Measurements from ENCODE around the gene CUX1. TPM values are rescaled to one million over a fixed set of nuclear protein-coding genes. Genes with fewer than 3 reads are reported as not detected.

CUX1 gene
- total and polyA plus RNA-seq, 2 of the 13 experiments (the other 11 are each of a cell fraction or from before 2014, with no cell fraction given): 13.7 to 14.9 TPM

GRCh38 chr7:102095321-102096011 is 278.0 kb downstream of the CUX1 start (continued):
- TF ChIP-seq KIAA2018 (CRISPR knock-in tag; IDR thresholded peaks at IDR 0.05; ENCODE audit: borderline replicate concordance): no peak

GRCh38 chr7:102096012-102096332 is 278.5 kb downstream of the CUX1 start:
- peaks cover 3 to 19% of the 10 kb centered on the region in 2 experiments; a peak in 4 of 5 replicates for H3K36me3 ChIP-seq (replicated peaks in 1 of 2; ENCODE audit: control insufficient read depth in 1 of 2, insufficient read depth in 2 of 2, low read length in 2 of 2)
- H3K4me2 ChIP-seq (ENCODE audit: low read depth, low read length): no peak overlapping the region
- FAIRE-seq (no peak), DNase-seq (ENCODE audit: low spot score) (no peak), ATAC-seq (no peak)
- WGBS (ENCODE audit: low lambda C conversion rate): 69% methylated on average over 4 of the region's 10 CpGs
- no peak overlapping the region for H3K4me3 ChIP-seq (replicated peaks in 1 of 3; ENCODE audit: insufficient read depth in 1 of 3, low read depth in 2 of 3, low read length in 3 of 3)
- ChIA-PET CTCF (ENCODE audit: low intra/inter-chr PET ratio, low total read pairs) (no interaction called here), POLR2A (no interaction called here)
- no peak overlapping the region for H2AFZ ChIP-seq (ENCODE audit: low read length)
- H4K20me1 ChIP-seq (ENCODE audit: insufficient read depth, low read length): no peaks in the 10 kb centered on the region; the same call in 1 of the 2 replicates
- intact Hi-C loops (cut with micrococcal nuclease; ENCODE audit: unreplicated experiment) (no loop called here), in situ Hi-C loops (cut with HindIII; ENCODE audit: extremely low pct_ligation_motif_present, low pct_unique_long_range_greater_than_20kb) (no loop called here)
- H3K4me1 ChIP-seq (ENCODE audit: insufficient read depth, low read length): peaks cover 19% of the 10 kb centered on the region
- no peaks in the 10 kb centered on the region for H3K27me3 ChIP-seq (ENCODE audit: control insufficient read depth in 1 of 2, insufficient read depth in 2 of 2, low read length in 2 of 2)
- no peak overlapping the region for H3K27ac ChIP-seq (ENCODE audit: extremely low read length, insufficient read depth, low read length)
- no peak overlapping the region for H3K9ac ChIP-seq (ENCODE audit: insufficient read depth, low read depth, low read length)
- no peaks in the 10 kb centered on the region for H3K9me3 ChIP-seq (ENCODE audit: low read length)
- no peaks in the 10 kb centered on the region for H3K79me2 ChIP-seq (ENCODE audit: insufficient read depth, low read length)
- BruUV-seq (replicated peaks): no TSS peak
- no peak for TF ChIP-seq ZNF382 (CRISPR knock-in tag; IDR thresholded peaks at IDR 0.05; ENCODE audit: borderline replicate concordance)
- TF ChIP-seq MBD4 (IDR thresholded peaks at IDR 0.05; ENCODE audit: borderline replicate concordance, low read length): no peak
- no peak for TF ChIP-seq FOXP4 (CRISPR knock-in tag; IDR thresholded peaks at IDR 0.05)
- no peak for TF ChIP-seq NR0B2 (CRISPR knock-in tag; IDR thresholded peaks at IDR 0.05)
- no peak for TF ChIP-seq FOXM1 (CRISPR knock-in tag; IDR thresholded peaks at IDR 0.05)
- TF ChIP-seq NFE2 (CRISPR knock-in tag; IDR thresholded peaks at IDR 0.05): no peak
- TF ChIP-seq ZFP36L1 (CRISPR knock-in tag; IDR thresholded peaks at IDR 0.05): no peak
- no peak for TF ChIP-seq TFDP1 (CRISPR knock-in tag; IDR thresholded peaks at IDR 0.05; ENCODE audit: borderline replicate concordance)
- TF ChIP-seq ZNF230 (CRISPR knock-in tag; IDR thresholded peaks at IDR 0.05): no peak
